ENCODE results near the gene MTA3.

MTA3 gene

GRCh38 chr2:42698940-42699339 is 130.5 kb downstream of the MTA3 start:
- Histone ChIP-seq H2AFZ (ENCODE audit: low read length) (no peak overlapping the region), H3K4me3 (ENCODE audit: low read depth, low read length, poor library complexity, severe bottlenecking) (no peak overlapping the region), H4K20me1 (ENCODE audit: insufficient read depth, low read length) (no peaks in the 10 kb centered on the region), H3K4me2 (ENCODE audit: low read length) (no peak overlapping the region), H3K27me3 (ENCODE audit: insufficient read depth, low read length) (no peaks in the 10 kb centered on the region), H3K9ac (ENCODE audit: low read length) (no peak overlapping the region), H3K9me2 (ENCODE audit: low read depth, low read length) (no peaks in the 10 kb centered on the region), H3K36me3 (ENCODE audit: insufficient read depth, low read length) (peaks cover 70% of the 10 kb centered on the region), H3K9me3 (ENCODE audit: low read length) (no peaks in the 10 kb centered on the region), H3K27ac (ENCODE audit: low read depth, low read length, poor library complexity, severe bottlenecking) (no peak overlapping the region), H3K4me1 (ENCODE audit: insufficient read depth, low read length, severe bottlenecking) (no peaks in the 10 kb centered on the region), H3F3A (ENCODE audit: insufficient read depth, low read length) (no peaks in the 10 kb centered on the region), H3K79me2 (ENCODE audit: insufficient read depth, low read length) (no peaks in the 10 kb centered on the region)
- TF ChIP-seq EZH2 (IDR thresholded peaks at IDR 0.05; ENCODE audit: borderline replicate concordance, low read length) = no peak
- TF ChIP-seq CTCF (IDR thresholded peaks at IDR 0.05; ENCODE audit: low read length) = no peak

- Histone ChIP-seq H3K36me3 (ENCODE audit: insufficient read depth, low read length) (peaks cover 75% of the 10 kb centered on the region), H3K9me3 (ENCODE audit: low read length) (no peaks in the 10 kb centered on the region), H3K4me3 (ENCODE audit: low read depth, low read length, poor library complexity, severe bottlenecking) (no peak overlapping the region), H3K79me2 (ENCODE audit: insufficient read depth, low read length) (no peaks in the 10 kb centered on the region), H3F3A (ENCODE audit: insufficient read depth, low read length) (no peaks in the 10 kb centered on the region), H3K4me2 (ENCODE audit: low read length) (no peak overlapping the region), H3K9me2 (ENCODE audit: low read depth, low read length) (no peaks in the 10 kb centered on the region), H3K27me3 (ENCODE audit: insufficient read depth, low read length) (no peaks in the 10 kb centered on the region), H3K27ac (ENCODE audit: low read depth, low read length, poor library complexity, severe bottlenecking) (no peak overlapping the region), H3K9ac (ENCODE audit: low read length) (no peak overlapping the region), H3K4me1 (ENCODE audit: insufficient read depth, low read length, severe bottlenecking) (no peaks in the 10 kb centered on the region), H2AFZ (ENCODE audit: low read length) (no peak overlapping the region), H4K20me1 (ENCODE audit: insufficient read depth, low read length) (no peaks in the 10 kb centered on the region)
- no peak for TF ChIP-seq CTCF (IDR thresholded peaks at IDR 0.05; ENCODE audit: low read length)
- TF ChIP-seq EZH2 (IDR thresholded peaks at IDR 0.05; ENCODE audit: borderline replicate concordance, low read length) = no peak
These were observed 138.4 kb downstream of the MTA3 start for GRCh38 chr2:42706836-42707235.

GRCh38 chr2:42708179-42708578 is 139.7 kb downstream of the MTA3 start:
- Histone ChIP-seq H3K79me2 (ENCODE audit: insufficient read depth, low read length) (no peaks in the 10 kb centered on the region), H3K36me3 (ENCODE audit: insufficient read depth, low read length) (peaks cover 66% of the 10 kb centered on the region), H3K4me1 (ENCODE audit: insufficient read depth, low read length, severe bottlenecking) (no peaks in the 10 kb centered on the region), H3K4me3 (ENCODE audit: low read depth, low read length, poor library complexity, severe bottlenecking) (no peak overlapping the region), H3K27me3 (ENCODE audit: insufficient read depth, low read length) (no peaks in the 10 kb centered on the region), H3K9me3 (ENCODE audit: low read length) (no peaks in the 10 kb centered on the region), H3F3A (ENCODE audit: insufficient read depth, low read length) (no peaks in the 10 kb centered on the region), H4K20me1 (ENCODE audit: insufficient read depth, low read length) (no peaks in the 10 kb centered on the region), H2AFZ (ENCODE audit: low read length) (no peak overlapping the region), H3K27ac (ENCODE audit: low read depth, low read length, poor library complexity, severe bottlenecking) (no peak overlapping the region), H3K9me2 (ENCODE audit: low read depth, low read length) (no peaks in the 10 kb centered on the region), H3K4me2 (ENCODE audit: low read length) (no peak overlapping the region), H3K9ac (ENCODE audit: low read length) (no peak overlapping the region)
- TF ChIP-seq EZH2 (IDR thresholded peaks at IDR 0.05; ENCODE audit: borderline replicate concordance, low read length) (no peak), CTCF (IDR thresholded peaks at IDR 0.05; ENCODE audit: low read length) (no peak)

Measured in OCI-LY1 (cell line).